ENCODE results near the gene PPP1R10. TPM values are rescaled to one million over a fixed set of nuclear protein-coding genes. Genes with fewer than 3 reads are reported as not detected.
A peak's percentile ranks its signal among the peaks of the same experiment; 100 is the strongest.

The PPP1R10 gene
- total and polyA plus RNA-seq, 2 of the 13 experiments (the other 11 are each of a cell fraction or from before 2014, with no cell fraction given) = 26.3 to 38.4 TPM

DNA sequence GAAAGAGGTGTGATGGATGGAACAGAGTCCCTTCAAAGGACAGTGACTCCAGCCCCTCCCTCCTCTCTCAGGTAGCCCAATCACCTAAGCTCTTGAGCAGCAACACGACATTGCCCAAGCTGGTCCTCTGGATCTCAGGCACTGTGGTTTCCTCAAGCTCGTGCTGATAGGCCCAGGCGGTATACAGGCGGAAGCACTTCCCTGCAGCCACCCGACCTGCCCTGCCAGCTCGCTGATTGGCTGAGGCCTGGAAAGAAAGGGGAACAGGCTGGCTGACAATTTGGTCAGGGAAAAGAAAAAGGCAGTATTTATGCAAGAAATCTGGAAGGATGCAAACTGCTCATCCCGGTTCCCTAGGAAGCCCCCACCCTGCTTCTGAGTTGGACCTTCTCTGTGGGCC is 39.5 kb upstream of the PPP1R10 start (continued):
- TF ChIP-seq, protein P1, sequence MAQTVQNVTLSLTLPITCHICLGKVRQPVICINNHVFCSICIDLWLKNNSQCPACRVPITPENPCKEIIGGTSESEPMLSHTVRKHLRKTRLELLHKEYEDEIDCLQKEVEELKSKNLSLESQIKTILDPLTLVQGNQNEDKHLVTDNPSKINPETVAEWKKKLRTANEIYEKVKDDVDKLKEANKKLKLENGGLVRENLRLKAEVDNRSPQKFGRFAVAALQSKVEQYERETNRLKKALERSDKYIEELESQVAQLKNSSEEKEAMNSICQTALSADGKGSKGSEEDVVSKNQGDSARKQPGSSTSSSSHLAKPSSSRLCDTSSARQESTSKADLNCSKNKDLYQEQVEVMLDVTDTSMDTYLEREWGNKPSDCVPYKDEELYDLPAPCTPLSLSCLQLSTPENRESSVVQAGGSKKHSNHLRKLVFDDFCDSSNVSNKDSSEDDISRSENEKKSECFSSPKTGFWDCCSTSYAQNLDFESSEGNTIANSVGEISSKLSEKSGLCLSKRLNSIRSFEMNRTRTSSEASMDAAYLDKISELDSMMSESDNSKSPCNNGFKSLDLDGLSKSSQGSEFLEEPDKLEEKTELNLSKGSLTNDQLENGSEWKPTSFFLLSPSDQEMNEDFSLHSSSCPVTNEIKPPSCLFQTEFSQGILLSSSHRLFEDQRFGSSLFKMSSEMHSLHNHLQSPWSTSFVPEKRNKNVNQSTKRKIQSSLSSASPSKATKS (CRISPR knock-in tag; IDR thresholded peaks at IDR 0.05) = no peak
- TF ChIP-seq, protein P2, sequence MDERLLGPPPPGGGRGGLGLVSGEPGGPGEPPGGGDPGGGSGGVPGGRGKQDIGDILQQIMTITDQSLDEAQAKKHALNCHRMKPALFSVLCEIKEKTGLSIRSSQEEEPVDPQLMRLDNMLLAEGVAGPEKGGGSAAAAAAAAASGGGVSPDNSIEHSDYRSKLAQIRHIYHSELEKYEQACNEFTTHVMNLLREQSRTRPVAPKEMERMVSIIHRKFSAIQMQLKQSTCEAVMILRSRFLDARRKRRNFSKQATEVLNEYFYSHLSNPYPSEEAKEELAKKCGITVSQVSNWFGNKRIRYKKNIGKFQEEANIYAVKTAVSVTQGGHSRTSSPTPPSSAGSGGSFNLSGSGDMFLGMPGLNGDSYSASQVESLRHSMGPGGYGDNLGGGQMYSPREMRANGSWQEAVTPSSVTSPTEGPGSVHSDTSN (CRISPR knock-in tag; IDR thresholded peaks at IDR 0.05) = 0 out of 2 replicates have a peak, but pooled peaks have one; percentile 22

DNA sequence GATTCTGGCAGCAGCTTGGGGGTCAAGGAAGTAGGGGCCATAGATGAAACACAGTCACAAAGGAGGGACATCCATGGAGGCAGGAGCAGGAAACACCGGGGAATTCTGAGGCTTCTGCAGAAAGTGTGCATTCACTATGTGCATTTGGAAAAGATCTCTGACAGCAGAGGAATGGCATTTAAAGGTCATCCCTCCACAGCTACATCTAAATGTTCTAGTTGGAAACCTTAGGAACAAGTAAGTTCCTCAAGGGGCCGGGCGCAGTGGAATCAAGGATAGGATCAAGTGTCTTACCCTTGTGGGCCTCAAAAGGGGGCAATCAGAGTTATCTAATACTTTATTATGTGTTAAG is 38.7 kb upstream of the PPP1R10 start:
- Histone ChIP-seq H3K27ac (ENCODE audit: extremely low read length, insufficient read depth, low read length) (peak overlapping the region; percentile 80), H3K79me2 (ENCODE audit: insufficient read depth, low read length) (no peaks in the 10 kb centered on the region), H3K4me2 (ENCODE audit: low read depth, low read length) (peak overlapping the region; percentile 61), H3K9ac (ENCODE audit: insufficient read depth, low read depth, low read length) (no peak overlapping the region), H3K36me3 (replicated peaks in 1 of 2; ENCODE audit: control insufficient read depth in 1 of 2, insufficient read depth in 2 of 2, low read length in 2 of 2) (peaks cover 32 to 76% of the 10 kb centered on the region in 2 experiments), H3K4me3 (replicated peaks in 1 of 3; ENCODE audit: insufficient read depth in 1 of 3, low read depth in 2 of 3, low read length in 3 of 3) (no peak overlapping the region), H3K27me3 (ENCODE audit: control insufficient read depth in 1 of 2, insufficient read depth in 2 of 2, low read length in 2 of 2) (no peaks in the 10 kb centered on the region), H3K9me3 (ENCODE audit: low read length) (no peaks in the 10 kb centered on the region), H4K20me1 (ENCODE audit: insufficient read depth, low read length) (no peaks in the 10 kb centered on the region), H3K4me1 (ENCODE audit: insufficient read depth, low read length) (peaks cover 53% of the 10 kb centered on the region), H2AFZ (ENCODE audit: low read length) (no peak overlapping the region)
- intact Hi-C loops (cut with micrococcal nuclease; ENCODE audit: unreplicated experiment) = loop anchor here (2.0 to 5.0 kb wide), 2 partner anchors 17 to 38 kb away; partner anchors contain the start of genes DHX16, MRPS18B and PPP1R10
- no TSS peak for BruUV-seq (replicated peaks)
- ChIA-PET POLR2A (interaction anchor here (0.8 to 4.8 kb wide), 11 partner anchors 8 to 42 kb away, joined by 3 to 36 read pairs (median 5); partner anchors contain the start of genes ATAT1, C6orf136, DHX16 and MRPS18B), CTCF (ENCODE audit: low intra/inter-chr PET ratio, low total read pairs) (no interaction called here)
- WGBS (ENCODE audit: low lambda C conversion rate) = 93% methylated on average over 3 of the region's 3 CpGs
- in situ Hi-C loops (cut with HindIII; ENCODE audit: extremely low pct_ligation_motif_present, low pct_unique_long_range_greater_than_20kb) = no loop called here
- no peak for FAIRE-seq
- no peak for DNase-seq (ENCODE audit: low spot score)
- no peak for ATAC-seq
- TF ChIP-seq, protein P3, sequence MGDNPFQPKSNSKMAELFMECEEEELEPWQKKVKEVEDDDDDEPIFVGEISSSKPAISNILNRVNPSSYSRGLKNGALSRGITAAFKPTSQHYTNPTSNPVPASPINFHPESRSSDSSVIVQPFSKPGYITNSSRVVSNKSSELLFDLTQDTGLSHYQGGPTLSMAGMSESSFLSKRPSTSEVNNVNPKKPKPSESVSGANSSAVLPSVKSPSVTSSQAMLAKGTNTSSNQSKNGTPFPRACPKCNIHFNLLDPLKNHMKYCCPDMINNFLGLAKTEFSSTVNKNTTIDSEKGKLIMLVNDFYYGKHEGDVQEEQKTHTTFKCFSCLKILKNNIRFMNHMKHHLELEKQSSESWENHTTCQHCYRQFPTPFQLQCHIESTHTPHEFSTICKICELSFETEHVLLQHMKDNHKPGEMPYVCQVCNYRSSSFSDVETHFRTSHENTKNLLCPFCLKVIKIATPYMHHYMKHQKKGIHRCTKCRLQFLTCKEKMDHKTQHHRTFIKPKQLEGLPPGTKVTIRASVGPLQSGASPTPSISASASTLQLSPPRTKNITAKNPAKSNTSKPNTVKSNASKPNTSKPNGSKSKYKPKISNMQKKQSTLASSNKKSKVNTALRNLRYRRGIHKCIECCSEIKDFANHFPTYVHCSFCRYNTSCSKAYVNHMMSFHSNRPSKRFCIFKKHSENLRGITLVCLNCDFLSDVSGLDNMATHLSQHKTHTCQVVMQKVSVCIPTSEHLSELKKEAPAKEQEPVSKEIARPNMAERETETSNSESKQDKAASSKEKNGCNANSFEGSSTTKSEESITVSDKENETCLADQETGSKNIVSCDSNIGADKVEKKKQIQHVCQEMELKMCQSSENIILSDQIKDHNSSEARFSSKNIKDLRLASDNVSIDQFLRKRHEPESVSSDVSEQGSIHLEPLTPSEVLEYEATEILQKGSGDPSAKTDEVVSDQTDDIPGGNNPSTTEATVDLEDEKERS (CRISPR knock-in tag; IDR thresholded peaks at IDR 0.05) = 0 out of 2 replicates have a peak, but pooled peaks have one; percentile 3
- 0 out of 2 replicates have a peak, but pooled peaks have one; percentile 8 for TF ChIP-seq ZNF777 (CRISPR knock-in tag; IDR thresholded peaks at IDR 0.05)
- TF ChIP-seq, protein P4, sequence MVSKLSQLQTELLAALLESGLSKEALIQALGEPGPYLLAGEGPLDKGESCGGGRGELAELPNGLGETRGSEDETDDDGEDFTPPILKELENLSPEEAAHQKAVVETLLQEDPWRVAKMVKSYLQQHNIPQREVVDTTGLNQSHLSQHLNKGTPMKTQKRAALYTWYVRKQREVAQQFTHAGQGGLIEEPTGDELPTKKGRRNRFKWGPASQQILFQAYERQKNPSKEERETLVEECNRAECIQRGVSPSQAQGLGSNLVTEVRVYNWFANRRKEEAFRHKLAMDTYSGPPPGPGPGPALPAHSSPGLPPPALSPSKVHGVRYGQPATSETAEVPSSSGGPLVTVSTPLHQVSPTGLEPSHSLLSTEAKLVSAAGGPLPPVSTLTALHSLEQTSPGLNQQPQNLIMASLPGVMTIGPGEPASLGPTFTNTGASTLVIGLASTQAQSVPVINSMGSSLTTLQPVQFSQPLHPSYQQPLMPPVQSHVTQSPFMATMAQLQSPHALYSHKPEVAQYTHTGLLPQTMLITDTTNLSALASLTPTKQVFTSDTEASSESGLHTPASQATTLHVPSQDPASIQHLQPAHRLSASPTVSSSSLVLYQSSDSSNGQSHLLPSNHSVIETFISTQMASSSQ (IDR thresholded peaks at IDR 0.05; ENCODE audit: low read depth) = no peak
- TF ChIP-seq, protein P4 (CRISPR knock-in tag; IDR thresholded peaks at IDR 0.05; ENCODE audit: borderline replicate concordance) = no peak
- no peak for TF ChIP-seq WIZ (CRISPR knock-in tag; IDR thresholded peaks at IDR 0.05)
- 0 out of 2 replicates have a peak, but pooled peaks have one; percentile 4 for TF ChIP-seq SIX1 (CRISPR knock-in tag; IDR thresholded peaks at IDR 0.05; ENCODE audit: borderline replicate concordance)
- TF ChIP-seq KDM3A (CRISPR knock-in tag; IDR thresholded peaks at IDR 0.05; ENCODE audit: low read depth) = 0 out of 2 replicates have a peak, but pooled peaks have one; percentile 8
- TF ChIP-seq POGZ (CRISPR knock-in tag; IDR thresholded peaks at IDR 0.05) = peak; percentile 1; the same call in 1 of the 2 replicates
- TF ChIP-seq CREB1 (IDR thresholded peaks at IDR 0.05) = no peak
- peak; percentile 36; the same call in 1 of the 2 replicates for TF ChIP-seq CREB1 (CRISPR knock-in tag; IDR thresholded peaks at IDR 0.05)
